ENCODE data around the gene SNAPC4.

The SNAPC4 gene

GRCh38 chr9:136378170-136379002 is 21.6 kb downstream of the SNAPC4 start:
- no peak overlapping the region for H3K4me3 ChIP-seq (replicated peaks; ENCODE audit: low read depth, low read length)
- TF ChIP-seq, protein P1, sequence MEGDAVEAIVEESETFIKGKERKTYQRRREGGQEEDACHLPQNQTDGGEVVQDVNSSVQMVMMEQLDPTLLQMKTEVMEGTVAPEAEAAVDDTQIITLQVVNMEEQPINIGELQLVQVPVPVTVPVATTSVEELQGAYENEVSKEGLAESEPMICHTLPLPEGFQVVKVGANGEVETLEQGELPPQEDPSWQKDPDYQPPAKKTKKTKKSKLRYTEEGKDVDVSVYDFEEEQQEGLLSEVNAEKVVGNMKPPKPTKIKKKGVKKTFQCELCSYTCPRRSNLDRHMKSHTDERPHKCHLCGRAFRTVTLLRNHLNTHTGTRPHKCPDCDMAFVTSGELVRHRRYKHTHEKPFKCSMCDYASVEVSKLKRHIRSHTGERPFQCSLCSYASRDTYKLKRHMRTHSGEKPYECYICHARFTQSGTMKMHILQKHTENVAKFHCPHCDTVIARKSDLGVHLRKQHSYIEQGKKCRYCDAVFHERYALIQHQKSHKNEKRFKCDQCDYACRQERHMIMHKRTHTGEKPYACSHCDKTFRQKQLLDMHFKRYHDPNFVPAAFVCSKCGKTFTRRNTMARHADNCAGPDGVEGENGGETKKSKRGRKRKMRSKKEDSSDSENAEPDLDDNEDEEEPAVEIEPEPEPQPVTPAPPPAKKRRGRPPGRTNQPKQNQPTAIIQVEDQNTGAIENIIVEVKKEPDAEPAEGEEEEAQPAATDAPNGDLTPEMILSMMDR (IDR thresholded peaks at IDR 0.05; ENCODE audit: low read depth, low read length, missing control alignments), result no peak
- no peak for DNase-seq (ENCODE audit: extremely low read depth, low read depth)

GRCh38 chr9:136377341-136378169 is 22.4 kb downstream of the SNAPC4 start:
- H3K4me3 ChIP-seq (replicated peaks; ENCODE audit: low read depth, low read length), result no peak overlapping the region
- TF ChIP-seq, protein P1 (IDR thresholded peaks at IDR 0.05; ENCODE audit: low read depth, low read length, missing control alignments), result no peak

DNA sequence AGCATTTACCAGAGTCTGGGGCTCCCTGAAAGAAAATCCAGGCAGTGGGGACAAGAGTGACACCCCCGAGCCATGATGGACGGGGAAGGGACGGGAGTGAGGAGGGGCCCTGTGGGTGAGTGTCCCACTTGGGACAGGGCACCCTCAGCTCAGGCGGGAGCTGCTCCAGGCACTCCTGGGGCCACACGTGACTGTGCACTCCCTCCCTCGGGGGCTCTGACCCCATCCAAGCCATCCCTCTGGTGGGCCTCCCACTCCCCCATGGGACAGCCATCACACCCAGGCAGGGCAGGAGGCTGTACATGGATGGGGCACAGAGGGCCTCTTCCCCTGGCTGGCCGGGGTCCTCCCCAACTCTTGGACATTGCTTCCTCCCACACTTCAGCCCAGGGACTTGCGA is 23.5 kb downstream of the SNAPC4 start:
- TF ChIP-seq, protein P1 (IDR thresholded peaks at IDR 0.05; ENCODE audit: low read depth, low read length, missing control alignments), result no peak

More at GRCh38 chr9:136377341-136378169, 22.4 kb downstream of the SNAPC4 start:
- no peak for DNase-seq (ENCODE audit: extremely low read depth, low read depth)

DNA sequence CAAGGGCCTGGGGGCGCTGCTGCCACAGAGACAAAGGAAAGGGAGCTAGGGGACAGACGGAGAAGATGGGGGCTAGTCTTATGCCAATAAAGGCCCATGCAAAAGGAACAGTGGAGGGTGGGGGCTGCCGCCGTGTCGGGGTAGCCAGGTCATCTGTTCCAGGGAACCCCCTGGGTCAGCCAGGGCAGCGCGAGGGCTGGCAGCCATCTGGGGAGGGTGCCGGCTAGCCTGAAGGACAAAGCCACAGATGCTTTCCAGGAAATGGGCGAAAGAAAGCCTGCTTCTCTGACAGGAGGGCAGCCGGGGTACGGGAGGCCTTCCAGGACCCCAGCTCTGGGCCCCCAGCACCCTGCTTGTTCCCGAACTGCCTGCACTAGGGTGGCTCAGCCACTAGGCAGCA is 24.9 kb downstream of the SNAPC4 start:
- TF ChIP-seq, protein P1 (IDR thresholded peaks at IDR 0.05; ENCODE audit: low read depth, low read length, missing control alignments), result no peak
- no peak for DNase-seq (ENCODE audit: extremely low read depth, low read depth)
- no peak overlapping the region for H3K4me3 ChIP-seq (replicated peaks; ENCODE audit: low read depth, low read length)

More for the DNA sequence above, 23.5 kb downstream of the SNAPC4 start:
- H3K4me3 ChIP-seq (replicated peaks; ENCODE audit: low read depth, low read length), result no peak overlapping the region
- no peak for DNase-seq (ENCODE audit: extremely low read depth, low read depth)

- DNase-seq (ENCODE audit: extremely low read depth, low read depth), result no peak
- H3K4me3 ChIP-seq (replicated peaks; ENCODE audit: low read depth, low read length), result no peak overlapping the region
- TF ChIP-seq, protein P1 (IDR thresholded peaks at IDR 0.05; ENCODE audit: low read depth, low read length, missing control alignments), result no peak
Measured at GRCh38 chr9:136374183-136374575, 25.8 kb downstream of the SNAPC4 start.

- DNase-seq (ENCODE audit: extremely low read depth, low read depth), result no peak
- TF ChIP-seq, protein P1 (IDR thresholded peaks at IDR 0.05; ENCODE audit: low read depth, low read length, missing control alignments), result no peak
- H3K4me3 ChIP-seq (replicated peaks; ENCODE audit: low read depth, low read length), result peak within 1 kb of the TSS; percentile 23
Measured at GRCh38 chr9:136373300-136374182, 26.4 kb downstream of the SNAPC4 start, which contains the start of gene CARD9. Gene CARD9 (minus strand): TSS chr9:136373669. CDS start chr9:136372078, 1,591 bp downstream.

Measured in HFF-Myc (cell line).